T-helper 2 cell (primary cell): Measurements from ENCODE around the gene COL4A1.

Experiments
- DNase-seq, 5 experiments: peaks; one replicate each; pipeline versions ENCODE4 v3.0.0 to v3.0.0-alpha.2; 2012 to 2022

COL4A1 gene

DNA sequence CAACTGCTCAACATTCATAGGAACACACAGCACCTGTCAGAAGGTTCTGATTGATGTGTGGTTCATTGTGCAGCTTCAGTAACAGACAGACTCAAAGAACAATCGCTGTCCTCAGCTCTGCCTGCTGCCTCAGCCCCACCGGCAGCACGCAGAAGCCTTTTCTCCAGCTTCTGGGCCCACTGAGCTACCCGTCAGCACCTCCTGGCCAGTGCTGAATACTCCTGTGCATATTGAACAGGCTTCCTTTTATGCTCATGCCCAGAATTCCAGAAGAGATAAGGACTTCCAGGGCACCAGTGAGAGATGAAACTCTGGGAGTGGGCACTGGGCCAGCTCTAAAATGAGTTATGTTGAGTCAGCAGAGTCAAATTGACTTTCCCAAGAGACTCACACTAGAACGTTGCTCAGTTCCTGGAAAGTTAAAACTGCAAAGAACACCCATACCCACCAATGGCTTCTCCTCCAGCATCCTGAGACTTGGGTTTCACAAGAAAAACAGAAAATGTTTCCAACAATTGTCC is 119.3 kb downstream of the COL4A1 start:
- no peak for DNase-seq

DNA sequence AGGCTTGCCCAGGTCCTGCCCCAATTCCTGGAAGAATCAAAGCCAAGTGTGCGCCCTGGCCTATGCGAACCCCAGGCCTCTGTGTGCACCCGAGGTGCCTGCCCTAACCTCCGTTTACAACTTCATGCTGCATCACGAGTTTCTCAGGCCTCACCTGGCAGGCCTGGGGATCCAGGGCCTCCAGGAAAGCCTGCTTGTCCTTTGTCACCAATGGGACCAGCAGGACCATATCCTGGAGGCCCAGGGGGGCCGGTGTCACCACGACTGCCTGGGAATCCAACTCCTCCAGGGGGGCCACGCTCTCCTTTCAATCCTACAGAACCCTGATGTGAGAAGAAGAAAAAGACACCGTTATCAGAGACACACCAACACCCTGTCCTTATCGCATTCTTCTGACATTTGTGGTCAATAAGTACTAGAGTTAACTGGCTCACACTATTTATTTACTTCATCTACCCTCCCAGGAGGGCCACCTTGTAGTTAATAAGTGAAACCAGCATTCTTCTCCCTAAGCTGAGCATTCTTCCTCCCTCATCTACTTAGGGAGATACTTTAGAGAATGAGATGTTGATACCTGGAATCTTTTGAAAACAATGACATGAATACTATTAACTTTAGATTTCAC is 120.6 kb downstream of the COL4A1 start:
- no peak for DNase-seq

DNA sequence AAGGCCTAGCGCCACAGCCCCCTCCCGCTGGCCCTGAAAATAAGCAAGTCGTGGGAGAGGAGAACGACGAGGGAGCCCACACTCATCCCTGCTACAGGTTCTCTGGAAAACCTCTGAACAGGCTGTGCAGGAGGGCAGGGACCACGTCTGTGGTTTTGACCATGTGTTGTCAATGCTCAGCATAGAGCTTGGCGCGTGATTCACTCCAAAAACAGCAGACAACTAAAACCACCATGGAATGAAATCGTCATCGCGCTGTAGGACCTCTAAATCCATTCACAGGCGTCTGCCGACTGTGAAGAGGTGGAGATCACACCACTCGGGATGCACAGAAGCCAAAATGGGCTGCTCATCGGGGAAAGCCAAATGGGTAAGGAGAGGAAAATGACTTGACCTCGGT is 121.3 kb downstream of the COL4A1 start:
- DNase-seq, result no peak

DNA sequence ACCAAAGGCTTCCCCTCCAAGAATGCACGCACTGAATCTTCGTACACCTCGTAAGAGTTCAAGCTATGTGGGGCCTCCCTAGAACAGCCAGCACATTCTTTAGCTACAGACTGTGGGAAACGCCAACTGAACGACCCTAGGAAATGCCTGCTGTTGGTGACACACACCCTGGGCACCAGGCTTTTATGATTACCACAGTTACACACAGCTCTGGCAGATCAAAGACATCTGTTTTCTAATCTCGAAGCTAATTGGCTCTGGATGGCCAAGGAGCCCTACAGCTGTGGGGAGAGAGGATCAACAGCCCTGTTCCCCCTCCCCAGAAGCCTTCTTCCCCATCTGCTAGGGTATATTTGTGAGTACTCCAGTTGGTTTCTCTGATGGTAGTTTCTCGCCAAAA is 123.0 kb downstream of the COL4A1 start:
- no peak for DNase-seq

DNA sequence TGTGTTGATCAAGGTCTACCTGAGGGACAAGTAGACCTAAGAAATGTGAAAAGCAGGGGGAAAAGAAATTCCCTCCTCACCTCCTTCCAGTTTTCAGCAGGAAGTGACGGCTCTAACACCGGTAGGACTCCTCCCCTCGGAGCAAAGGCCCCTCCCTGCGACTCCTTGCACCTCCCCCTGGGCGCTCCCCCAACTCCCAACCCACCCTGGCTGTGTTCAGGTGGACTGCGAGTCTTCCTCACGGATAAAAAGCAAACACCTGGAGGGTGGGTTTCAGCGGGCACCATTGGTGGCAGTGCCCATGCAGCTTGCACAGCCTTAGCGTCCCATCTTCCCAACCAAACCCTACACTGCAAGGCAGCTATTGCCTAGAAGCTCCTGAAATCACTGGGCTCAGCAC is 124.5 kb downstream of the COL4A1 start:
- no peak for DNase-seq

DNA sequence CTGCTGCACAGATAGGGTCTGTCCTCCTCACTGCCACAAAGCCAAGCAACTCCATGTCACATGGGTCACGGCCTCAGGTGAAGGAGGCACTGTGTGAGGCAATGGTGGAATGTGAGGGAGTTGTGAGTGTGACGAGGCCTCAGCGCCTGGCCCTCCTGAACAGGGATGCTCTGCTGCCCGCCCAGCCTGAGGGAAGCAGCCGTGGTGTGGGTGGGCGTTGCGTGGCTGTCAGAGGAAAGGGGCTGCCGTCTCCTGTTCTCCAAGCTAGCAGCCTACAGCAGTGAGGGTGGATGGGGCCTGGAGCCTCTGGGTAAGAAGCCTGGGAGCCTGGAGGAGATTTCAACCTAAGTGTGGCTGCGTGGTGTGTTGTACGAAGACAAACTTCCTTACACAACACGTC is 125.0 kb downstream of the COL4A1 start:
- DNase-seq, result no peak

DNA sequence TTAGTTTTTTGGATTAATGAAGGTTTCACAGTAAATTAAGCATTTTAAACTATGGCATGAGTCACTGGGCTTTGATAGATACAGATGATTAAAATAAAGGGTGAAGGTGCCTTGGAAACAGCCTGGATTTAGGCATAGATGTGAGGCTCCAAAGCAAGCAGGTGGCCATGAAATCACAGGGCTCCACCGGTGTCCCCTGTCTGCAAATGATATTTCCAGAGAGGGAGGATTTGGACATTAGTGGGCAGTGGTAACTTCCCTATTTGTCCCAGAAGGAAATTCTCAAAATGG is 127.2 kb downstream of the COL4A1 start:
- DNase-seq, result no peak

DNA sequence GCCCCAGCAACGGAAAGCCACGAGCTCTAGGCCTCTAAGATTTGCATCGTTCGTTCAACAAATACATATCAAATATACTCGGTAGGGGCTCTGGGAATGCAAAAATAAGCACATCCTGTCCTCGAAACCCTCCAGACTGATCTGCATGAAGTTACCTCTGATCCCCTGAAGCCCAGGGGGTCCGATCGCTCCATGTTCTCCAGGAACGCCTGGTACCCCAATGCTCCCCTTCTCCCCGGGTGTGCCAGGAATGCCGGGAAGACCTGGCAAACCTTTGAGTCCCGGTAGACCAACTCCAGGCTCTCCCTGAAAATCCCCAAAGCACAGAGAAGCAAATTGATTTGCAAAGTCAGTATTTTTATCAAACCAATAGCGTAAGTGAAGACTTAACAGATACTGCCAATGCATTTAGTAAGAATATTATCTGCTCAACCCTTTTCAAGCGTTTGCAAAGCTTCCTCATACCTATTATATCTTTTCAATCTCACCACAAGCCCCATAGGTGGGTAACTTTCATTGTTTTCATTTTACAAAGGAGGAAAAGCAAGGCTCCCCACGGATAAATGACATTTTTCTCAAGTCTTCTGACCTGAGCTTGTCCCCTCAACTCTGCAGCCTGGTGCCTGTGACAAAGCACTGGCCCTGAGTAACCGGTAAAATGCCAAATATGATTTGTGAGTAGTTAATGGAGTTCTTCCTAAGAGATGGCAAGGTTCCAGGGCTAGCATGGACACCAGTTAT is 127.7 kb downstream of the COL4A1 start:
- no peak for DNase-seq

DNA sequence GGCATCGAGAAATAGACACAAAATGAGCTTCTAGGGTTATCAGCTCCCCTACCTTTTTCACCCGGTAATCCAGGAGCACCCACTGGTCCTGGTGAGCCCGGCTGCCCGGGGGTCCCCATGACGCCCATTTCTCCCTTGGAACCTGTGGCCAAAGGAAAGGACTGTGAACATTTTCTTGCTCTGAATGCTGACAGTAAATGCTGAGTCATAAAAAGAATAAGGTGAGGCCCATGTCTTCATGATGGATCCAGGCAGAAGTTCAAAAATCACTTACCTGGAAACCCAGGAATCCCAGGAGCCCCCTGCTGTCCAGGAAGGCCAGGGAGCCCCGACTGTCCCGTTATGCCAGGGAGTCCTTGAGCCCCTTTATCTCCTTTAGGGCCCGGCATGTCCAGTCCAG is 129.2 kb downstream of the COL4A1 start:
- DNase-seq, result no peak

DNA sequence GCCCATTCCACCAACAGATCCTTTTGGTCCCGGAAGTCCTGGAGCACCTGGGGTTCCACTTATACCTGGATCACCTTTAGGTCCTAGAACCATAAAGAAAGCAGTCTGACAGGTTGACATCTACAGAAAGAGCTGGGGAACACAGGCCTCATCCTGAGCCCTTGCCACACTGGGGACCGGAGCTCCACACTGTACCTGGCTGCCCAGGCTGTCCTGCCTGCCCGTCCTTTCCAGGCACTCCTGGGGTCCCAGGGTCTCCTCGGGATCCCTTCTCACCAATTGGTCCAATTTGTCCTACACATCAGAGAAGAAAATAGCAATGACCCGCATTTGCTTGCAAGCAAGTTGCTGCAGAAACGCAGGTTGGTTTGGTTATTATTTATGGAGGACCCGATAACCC is 130.5 kb downstream of the COL4A1 start:
- DNase-seq, result no peak

DNA sequence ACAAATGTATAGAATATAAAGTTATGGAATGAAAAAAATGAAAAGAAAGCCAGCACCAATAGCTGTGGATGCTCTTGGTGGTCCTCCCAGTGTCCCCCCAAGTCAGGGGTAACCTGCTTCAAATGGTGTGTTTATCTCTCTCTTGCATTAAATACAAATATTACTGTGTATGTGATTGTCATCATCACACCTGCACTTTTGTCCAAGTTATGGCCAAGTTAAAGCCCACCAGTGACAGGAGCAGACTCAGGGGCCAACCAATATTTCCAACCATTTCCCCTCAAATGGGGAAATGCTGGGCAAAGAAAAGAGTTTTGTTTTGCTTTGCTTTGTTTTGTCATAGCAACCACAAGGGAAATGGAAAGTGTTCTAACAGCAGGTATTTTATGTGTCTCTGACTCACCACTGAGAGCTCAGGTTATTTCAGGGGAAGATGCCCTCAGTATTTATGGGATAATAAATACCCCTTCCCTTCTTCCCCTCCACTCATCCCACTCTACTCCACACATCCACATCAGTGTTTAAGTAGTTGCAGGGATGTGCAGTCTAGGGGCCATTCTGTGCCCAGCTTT is 133.6 kb downstream of the COL4A1 start:
- DNase-seq, result no peak

DNA sequence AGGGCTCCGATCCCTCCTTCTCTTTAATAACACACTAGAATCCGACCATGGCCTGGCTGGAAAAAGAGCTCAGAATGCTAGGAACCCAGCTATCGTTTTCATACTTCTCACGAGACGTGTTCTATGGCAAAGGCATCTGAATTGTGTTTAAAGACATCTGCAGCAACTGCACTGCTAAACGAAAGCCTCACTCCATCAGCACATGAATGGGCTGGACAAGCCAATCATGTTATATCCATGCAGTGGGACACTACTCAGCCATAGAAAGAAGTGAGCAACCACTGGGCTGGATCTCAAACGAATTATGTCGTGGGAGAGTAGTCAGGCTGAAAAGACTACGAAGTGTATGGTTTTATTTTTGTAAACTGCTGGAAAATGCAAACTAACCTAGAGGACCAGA is 136.1 kb downstream of the COL4A1 start:
- DNase-seq, result no peak

DNA sequence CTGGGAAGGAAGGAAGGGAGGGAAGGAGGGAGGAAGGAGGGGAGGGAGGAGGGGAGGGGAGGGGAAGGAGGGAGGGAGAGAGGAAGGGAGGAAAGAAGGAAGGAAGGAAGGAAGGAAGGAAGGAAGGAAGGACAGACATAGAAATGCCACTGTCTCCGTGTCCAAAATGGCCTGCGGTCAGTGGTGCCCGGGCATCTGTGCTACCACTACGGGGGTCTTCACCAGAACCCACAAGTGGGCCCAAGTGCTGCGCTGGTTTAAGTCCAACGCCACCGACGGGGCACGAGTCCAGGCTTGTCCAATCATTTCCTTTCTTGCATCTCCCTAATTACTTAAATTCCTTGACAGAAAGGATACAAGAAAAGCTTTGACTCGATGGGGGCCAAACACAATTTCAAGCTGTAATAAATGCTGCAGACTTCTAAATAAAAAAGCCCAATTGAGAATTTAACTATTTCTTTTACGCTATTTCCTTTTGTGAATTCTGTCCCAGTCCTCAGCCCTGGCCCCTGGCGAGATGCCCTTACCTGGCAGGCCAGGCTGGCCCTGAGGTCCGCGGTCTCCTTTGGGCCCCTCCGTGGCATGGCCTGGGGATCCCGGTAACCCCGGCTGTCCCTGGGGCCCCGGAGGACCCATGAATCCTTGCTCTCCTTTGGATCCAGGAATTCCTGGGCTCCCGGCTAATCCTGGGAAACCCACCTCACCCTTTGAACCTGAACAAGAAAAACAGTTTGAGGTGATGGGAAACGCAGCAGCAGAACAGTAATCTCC is 136.8 kb downstream of the COL4A1 start:
- DNase-seq, result no peak

DNA sequence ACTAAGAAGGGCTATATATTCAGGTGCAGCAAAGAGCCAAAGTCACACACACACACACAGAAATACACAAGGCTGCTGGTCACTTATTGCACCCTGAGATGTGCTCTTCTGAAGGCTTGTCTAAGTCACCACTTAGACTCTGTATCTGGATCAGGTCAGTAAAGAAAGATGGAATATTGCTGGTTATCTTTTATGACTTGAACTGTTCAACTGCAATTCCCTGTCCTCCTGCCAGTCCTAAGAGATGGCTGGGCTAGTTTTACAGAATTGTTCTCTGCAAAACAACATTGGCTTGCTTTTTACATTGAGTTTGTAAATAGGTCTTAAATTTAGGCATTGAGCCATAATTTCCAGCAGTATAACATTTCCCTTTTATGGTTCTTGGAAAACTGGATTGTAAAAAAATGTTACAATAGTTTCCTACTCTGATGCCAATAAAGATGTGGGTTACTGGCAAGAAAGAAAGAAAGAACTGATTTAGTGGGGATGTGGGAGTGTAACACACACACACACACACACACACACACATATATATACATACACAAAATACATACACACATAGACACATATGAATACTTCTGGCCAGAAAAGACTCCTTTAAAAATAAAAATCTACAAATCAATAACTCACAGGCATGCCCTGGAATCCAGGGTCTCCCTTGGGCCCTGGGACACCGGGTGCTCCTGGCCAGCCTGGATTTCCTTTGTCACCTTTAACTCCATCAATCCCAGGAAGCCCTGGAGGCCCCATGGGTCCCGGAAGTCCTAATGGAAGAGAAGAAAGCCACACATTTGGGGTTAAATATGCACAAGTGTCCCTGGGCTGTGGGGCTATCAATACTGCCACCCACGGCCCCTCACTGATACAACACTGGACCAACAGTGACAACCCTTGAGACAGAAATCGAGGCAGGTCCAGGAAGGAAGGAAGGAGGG is 137.7 kb downstream of the COL4A1 start:
- DNase-seq, result no peak

DNA sequence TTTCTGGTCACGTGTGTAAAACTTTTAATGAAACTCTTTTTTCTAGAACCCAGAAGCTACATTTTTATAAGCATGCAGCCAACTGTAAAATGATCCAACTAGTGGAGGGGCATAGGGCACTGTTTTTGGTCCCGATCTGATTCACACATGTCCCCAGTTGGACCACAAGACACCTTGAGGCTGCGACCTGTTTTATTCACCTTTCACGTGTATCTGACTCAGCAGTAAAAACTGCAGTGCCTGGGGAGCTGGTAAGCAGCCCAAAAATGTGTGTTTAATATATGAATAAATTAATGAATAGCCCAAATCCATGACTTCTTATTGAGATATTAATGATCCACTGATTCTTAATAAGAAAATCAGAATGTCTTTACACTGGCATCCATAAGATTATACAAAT is 140.4 kb downstream of the COL4A1 start:
- no peak for DNase-seq

DNA sequence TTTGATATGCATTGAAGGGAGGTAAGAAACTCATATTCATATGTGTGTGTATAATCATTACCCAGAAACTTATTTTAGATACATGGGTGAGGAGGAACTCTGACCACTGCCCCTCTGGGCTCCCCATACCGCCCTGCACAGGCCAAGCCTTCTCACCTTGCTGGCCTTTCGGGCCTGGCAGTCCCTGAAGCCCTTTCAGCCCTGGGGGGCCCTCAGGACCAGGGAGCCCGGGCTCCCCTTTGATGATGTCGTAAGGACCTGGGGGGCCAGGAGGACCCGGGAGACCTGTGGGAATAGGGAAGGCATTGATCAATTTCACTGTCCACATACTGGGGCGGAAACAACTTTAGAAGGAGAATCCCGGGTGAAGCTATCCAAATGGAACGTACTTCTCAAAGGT is 142.3 kb downstream of the COL4A1 start:
- no peak for DNase-seq

DNA sequence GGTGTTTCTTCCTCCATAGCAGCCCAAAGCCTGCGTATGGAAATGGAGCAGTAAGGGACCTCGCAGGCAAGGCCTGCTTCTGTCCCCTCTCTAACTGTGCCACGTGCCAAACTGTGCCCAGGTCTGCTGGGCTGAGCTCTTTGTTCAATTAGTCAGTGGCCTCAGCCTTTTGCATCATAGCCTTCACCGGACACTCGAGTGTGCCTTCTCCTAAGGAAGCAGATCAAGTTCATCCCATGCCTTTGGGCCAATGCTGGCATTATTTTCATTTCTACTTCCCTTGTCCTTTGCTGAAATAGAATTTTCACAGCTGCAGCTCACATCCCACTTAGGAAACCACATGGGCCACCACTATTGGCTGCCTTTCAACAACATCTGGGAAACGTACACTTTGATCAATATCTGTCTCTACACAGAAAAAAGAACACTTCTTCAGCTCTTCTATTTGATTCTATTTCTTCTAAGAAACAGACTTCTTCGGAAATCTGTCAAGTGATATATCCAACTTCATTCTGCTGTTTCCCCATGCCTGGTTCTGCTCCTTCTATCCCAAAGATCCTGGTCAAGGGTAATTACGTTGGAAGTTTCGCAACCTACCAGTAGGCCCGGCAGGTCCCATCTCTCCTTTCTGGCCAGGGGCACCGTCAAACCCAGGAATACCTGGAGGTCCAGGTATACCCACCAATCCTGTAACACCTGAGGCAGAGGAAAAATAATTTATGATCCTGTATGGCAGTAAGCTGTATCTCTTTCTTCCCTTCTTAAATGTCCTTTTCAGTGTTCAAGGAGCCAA is 143.9 kb downstream of the COL4A1 start:
- no peak for DNase-seq

DNA sequence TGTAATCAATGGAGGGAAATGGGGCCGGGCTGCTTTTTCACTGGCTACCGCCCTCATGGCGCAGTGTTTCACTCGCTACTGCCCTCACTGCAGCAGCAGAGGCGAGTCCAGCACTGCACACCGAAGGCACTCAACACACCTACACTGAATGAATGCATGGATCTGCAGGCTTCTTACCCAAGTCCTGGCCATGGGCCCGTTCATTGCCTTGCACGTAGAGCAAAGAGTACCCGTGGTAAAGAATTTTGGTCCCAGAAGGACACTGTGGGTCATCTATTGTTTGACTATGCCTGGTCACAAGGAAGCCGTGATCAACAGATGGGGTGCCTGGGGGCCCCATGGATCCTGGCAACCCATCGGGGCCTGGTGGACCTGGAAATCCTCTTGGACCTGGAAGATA is 144.9 kb downstream of the COL4A1 start:
- DNase-seq, result no peak

DNA sequence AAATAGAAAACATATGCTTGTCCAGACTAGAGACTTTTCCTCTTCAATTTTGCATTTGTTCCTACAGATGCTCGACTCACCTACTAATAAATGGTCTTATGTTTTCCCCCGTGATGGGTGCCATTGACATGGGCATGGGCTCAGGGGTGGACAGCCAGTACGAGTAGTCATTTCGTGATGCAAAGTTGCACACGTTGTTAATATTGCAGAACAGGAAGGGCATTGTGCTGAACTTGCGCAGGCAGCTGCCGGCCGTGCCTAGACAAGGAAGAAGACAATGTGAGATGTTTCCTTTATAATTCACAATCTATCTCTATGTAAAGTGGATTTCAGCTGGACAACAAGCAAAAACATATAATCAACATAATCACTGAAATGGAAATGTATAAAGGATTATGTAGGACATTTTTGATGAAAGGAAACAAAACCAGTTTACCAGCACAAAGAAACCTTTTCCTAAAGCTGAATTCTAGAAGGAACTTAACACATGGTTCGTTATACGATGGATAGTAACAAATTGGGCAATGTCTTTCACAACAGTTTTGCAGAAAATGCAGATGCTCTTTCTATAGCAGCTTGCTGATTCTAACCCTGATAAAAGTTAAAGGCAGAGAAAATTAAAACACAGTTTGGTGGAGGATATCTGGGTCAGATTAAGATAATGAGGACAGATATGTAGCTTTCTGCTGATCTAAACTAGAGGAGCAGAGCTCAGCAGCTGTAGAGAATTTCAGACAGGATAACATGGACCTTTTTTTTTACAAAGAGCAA is 145.7 kb downstream of the COL4A1 start:
- DNase-seq, result no peak

DNA sequence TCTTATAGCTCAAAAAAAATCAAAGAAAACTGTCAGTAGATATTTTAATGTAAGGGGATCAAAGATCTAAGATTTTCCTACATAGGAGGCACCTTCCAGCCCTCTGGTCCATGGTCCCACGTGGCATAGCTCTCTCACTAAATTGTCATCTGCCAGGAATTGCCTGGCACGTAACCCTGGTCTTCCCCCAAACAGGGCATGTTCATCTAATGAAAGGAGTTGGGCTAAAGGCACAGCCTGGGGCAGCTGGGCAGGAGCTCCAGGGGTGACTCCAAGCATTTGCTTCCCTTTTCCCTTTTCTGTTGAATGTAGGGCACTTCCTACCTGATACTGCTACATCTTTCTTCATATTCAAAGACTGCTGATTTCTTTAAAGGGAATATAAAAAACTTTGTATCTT is 148.7 kb downstream of the COL4A1 start:
- no peak for DNase-seq

DNA sequence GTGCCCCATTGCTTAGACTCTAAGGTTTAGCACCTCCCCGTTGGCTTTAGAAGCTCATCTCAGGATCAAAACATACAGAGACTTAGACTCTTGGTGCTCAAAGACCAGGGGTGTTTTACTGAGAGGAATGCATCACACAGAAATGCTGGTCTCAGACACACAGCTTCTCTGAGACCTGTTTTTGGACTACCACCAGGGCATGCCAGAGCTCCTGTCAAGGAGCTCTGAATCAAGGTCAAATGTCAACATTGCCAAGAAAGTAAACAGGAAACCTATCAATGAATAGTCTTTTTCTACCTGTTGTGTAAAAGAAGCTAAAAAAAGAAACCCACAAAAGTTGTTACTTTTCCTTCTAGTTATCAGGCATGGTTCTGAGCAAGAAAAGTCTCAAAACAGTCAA is 149.2 kb downstream of the COL4A1 start:
- no peak for DNase-seq
